ENCODE data around the gene LRPPRC.

- TF ChIP-seq, protein P1, sequence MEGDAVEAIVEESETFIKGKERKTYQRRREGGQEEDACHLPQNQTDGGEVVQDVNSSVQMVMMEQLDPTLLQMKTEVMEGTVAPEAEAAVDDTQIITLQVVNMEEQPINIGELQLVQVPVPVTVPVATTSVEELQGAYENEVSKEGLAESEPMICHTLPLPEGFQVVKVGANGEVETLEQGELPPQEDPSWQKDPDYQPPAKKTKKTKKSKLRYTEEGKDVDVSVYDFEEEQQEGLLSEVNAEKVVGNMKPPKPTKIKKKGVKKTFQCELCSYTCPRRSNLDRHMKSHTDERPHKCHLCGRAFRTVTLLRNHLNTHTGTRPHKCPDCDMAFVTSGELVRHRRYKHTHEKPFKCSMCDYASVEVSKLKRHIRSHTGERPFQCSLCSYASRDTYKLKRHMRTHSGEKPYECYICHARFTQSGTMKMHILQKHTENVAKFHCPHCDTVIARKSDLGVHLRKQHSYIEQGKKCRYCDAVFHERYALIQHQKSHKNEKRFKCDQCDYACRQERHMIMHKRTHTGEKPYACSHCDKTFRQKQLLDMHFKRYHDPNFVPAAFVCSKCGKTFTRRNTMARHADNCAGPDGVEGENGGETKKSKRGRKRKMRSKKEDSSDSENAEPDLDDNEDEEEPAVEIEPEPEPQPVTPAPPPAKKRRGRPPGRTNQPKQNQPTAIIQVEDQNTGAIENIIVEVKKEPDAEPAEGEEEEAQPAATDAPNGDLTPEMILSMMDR (IDR thresholded peaks at IDR 0.05) = no peak
- no peak for TF ChIP-seq POLR2A (IDR thresholded peaks at IDR 0.05)
These were observed 42.5 kb upstream of the LRPPRC start for GRCh38 chr2:44038277-44038676.
